Sigmoid colon (tissue), 7 donors: Measurements from ENCODE around the gene INSRR. TPM values are rescaled to one million over a fixed set of nuclear protein-coding genes. Genes with fewer than 3 reads are reported as not detected.

ENCODE experiments used
- DNase-seq: peaks from one replicate; pipeline ENCODE4 v3.0.0-alpha.2; 2019
- H3K27ac ChIP-seq, 4 donors: fragments of 200-600 bp; sonication (generic); one replicate each; pipeline ENCODE4 v1.5.1; 2016 to 2019; ENCODE audit warnings: mild to moderate bottlenecking in 1 of 4
- H3K27me3 ChIP-seq, 3 donors: fragments of 200-600 bp; sonication (generic); one replicate each; pipeline ENCODE4 v1.5.1; 2019; ENCODE audit warnings: mild to moderate bottlenecking in 1 of 3
- H3K36me3 ChIP-seq, 4 donors: fragments of 200-600 bp; sonication (generic); one replicate each; pipeline ENCODE4 v1.5.1; 2016 to 2019
- H3K4me1 ChIP-seq, 4 donors: fragments of 200-600 bp; sonication (generic); one replicate each; pipeline ENCODE4 v1.5.1; 2017 to 2019
- H3K4me3 ChIP-seq, 4 donors: fragments of 200-600 bp; sonication (generic); one replicate each; pipeline ENCODE4 v1.5.1; 2017 to 2019; ENCODE audit warnings: mild to moderate bottlenecking in 2 of 4, moderate library complexity in 1 of 4
- H3K9me3 ChIP-seq, 4 donors: fragments of 200-600 bp in 3 of 4; sonication (generic) in 3 of 4; one replicate each; pipeline versions ENCODE4 v1.5.1 to v1.6.1; 2013 to 2019
- CTCF ChIP-seq, 4 experiments: fragments of 450-650 bp in 3 of 4; fragments of 200-600 bp in 1 of 4; IDR thresholded peaks; one replicate each; pipeline ENCODE4 v1.5.1; 2016 to 2019; ENCODE audit warnings: antibody characterized with exemption in 4 of 4, mild to moderate bottlenecking in 3 of 4, moderate library complexity in 2 of 4
- EP300 ChIP-seq, 4 donors: sonication (generic); formaldehyde crosslinking; IDR thresholded peaks; one replicate each; pipeline ENCODE4 v1.6.1; 2017; ENCODE audit warnings: antibody characterized with exemption in 4 of 4
- POLR2A ChIP-seq, 2 donors: fragments of 450-650 bp; IDR thresholded peaks; one replicate each; pipeline ENCODE4 v1.6.1; 2016; ENCODE audit warnings: antibody characterized with exemption in 2 of 2, mild to moderate bottlenecking in 2 of 2, moderate library complexity in 2 of 2
- POLR2AphosphoS5 ChIP-seq, 4 donors: sonication (generic); formaldehyde crosslinking; IDR thresholded peaks; one replicate each; pipeline ENCODE4 v1.6.1; 2017; ENCODE audit warnings: antibody characterized with exemption in 4 of 4
- WGBS, 2 donors: extraction: QIAGEN DNeasy Blood & Tissue Kit; methylation state at CpG; one replicate each; pipeline ENCODE4 v1.1.7; 2013; 5-methylcytosine and 5-hydroxymethylcytosine counted together
- intact Hi-C: fragments of 100-400 bp; cut with DNase I; formaldehyde crosslinking; loops from one replicate; pipeline ENCODE4 v1.15.1; 2023
- polyA plus RNA-seq, 3 donors: library from polyadenylated mRNA; stranded (reverse); fragments of 200-250 nt; gene quantifications; one replicate each; pipeline ENCODE4 v1.2.3, GENCODE V29; 2013
- total RNA-seq, 4 donors: library from RNA; depleted of rRNA; stranded (reverse); fragments of >200 nt; gene quantifications; one replicate each; pipeline ENCODE4 v1.1.0, GENCODE V29; 2016
- donor health status: healthy with polysubstance abuse.
- donor health status: Bipolar disorder and iron deficiency.
- donor health status: healthy.

INSRR gene
- total and polyA plus RNA-seq, 7 donors, result 0.06 TPM; not detected in 6

GRCh38 chr1:156866249-156866909 is 7.5 kb upstream of the INSRR start:
- no peaks in the 10 kb centered on the region for H3K4me1 ChIP-seq
- WGBS, 2 donors, result 45% methylated on average over 12 of the region's 12 CpGs
- no peak overlapping the region for H3K27ac ChIP-seq
- intact Hi-C loops, result loop anchor here (10.0 kb wide), 1 partner anchor 142 kb away; the partner anchor contains the start of genes ISG20L2 and METTL25B
- H3K9me3 ChIP-seq, result no peaks in the 10 kb centered on the region
- H3K27me3 ChIP-seq, result peaks cover 7 to 55% (median 35%) of the 10 kb centered on the region in 3 donors
- H3K36me3 ChIP-seq, result no peaks in the 10 kb centered on the region
- no peak overlapping the region for H3K4me3 ChIP-seq
- no peak for DNase-seq
- TF ChIP-seq EP300 (IDR thresholded peaks at IDR 0.05), result no peak
- TF ChIP-seq CTCF (IDR thresholded peaks at IDR 0.05), result no peak
- TF ChIP-seq POLR2AphosphoS5 (IDR thresholded peaks at IDR 0.05), result no peak
- TF ChIP-seq POLR2A (IDR thresholded peaks at IDR 0.05), result no peak

- peaks cover 12 to 60% (median 40%) of the 10 kb centered on the region in 3 donors for H3K27me3 ChIP-seq
- no peak for TF ChIP-seq POLR2A (IDR thresholded peaks at IDR 0.05)
- no peak for TF ChIP-seq CTCF (IDR thresholded peaks at IDR 0.05)
- TF ChIP-seq POLR2AphosphoS5 (IDR thresholded peaks at IDR 0.05), result no peak
- TF ChIP-seq EP300 (IDR thresholded peaks at IDR 0.05), result no peak
- H3K4me3 ChIP-seq, result no peak overlapping the region
- DNase-seq, result no peak
- peaks cover 0 to 4% (median 4%) of the 10 kb centered on the region in 4 donors for H3K4me1 ChIP-seq
- no peak overlapping the region for H3K27ac ChIP-seq
- WGBS, 2 donors, result 57 to 79% methylated on average over 4 of the region's 4 CpGs
- no peaks in the 10 kb centered on the region for H3K9me3 ChIP-seq
- intact Hi-C loops, result loop anchor here (10.0 kb wide), 1 partner anchor 141 kb away; the partner anchor contains the start of genes ISG20L2 and METTL25B
- no peaks in the 10 kb centered on the region for H3K36me3 ChIP-seq
These were observed 6.9 kb upstream of the INSRR start for GRCh38 chr1:156865865-156866248.

- Histone ChIP-seq H3K9me3 (no peaks in the 10 kb centered on the region), H3K4me1 (peaks cover 0 to 10% (median 10%) of the 10 kb centered on the region in 4 donors), H3K27ac (no peak overlapping the region), H3K36me3 (no peaks in the 10 kb centered on the region), H3K27me3 (peaks cover 18 to 66% (median 46%) of the 10 kb centered on the region in 3 donors), H3K4me3 (no peak overlapping the region)
- intact Hi-C loops, result loop anchor here (10.0 kb wide), 1 partner anchor 140 kb away; the partner anchor contains the start of genes ISG20L2 and METTL25B
- WGBS, 2 donors, result 56 to 82% methylated on average over 9 of the region's 9 CpGs
- no peak for DNase-seq
- no peak for TF ChIP-seq POLR2AphosphoS5 (IDR thresholded peaks at IDR 0.05)
- TF ChIP-seq EP300 (IDR thresholded peaks at IDR 0.05), result no peak
- TF ChIP-seq POLR2A (IDR thresholded peaks at IDR 0.05), result no peak
- TF ChIP-seq CTCF (IDR thresholded peaks at IDR 0.05), result no peak
These were observed 6.3 kb upstream of the INSRR start for GRCh38 chr1:156865258-156865657.

GRCh38 chr1:156864796-156865195 is 5.9 kb upstream of the INSRR start:
- Histone ChIP-seq H3K27me3 (peaks cover 21 to 71% (median 49%) of the 10 kb centered on the region in 3 donors), H3K9me3 (no peaks in the 10 kb centered on the region), H3K27ac (no peak overlapping the region), H3K36me3 (no peaks in the 10 kb centered on the region), H3K4me1 (peaks cover 0 to 15% (median 15%) of the 10 kb centered on the region in 4 donors), H3K4me3 (no peak overlapping the region)
- 85 to 92% methylated on average over 4 of the region's 4 CpGs for WGBS, 2 donors
- no peak for TF ChIP-seq CTCF (IDR thresholded peaks at IDR 0.05)
- no peak for TF ChIP-seq EP300 (IDR thresholded peaks at IDR 0.05)
- TF ChIP-seq POLR2A (IDR thresholded peaks at IDR 0.05), result no peak
- no peak for TF ChIP-seq POLR2AphosphoS5 (IDR thresholded peaks at IDR 0.05)
- DNase-seq, result no peak
- intact Hi-C loops, result loop anchor here (10.0 kb wide), 1 partner anchor 140 kb away; the partner anchor contains the start of genes ISG20L2 and METTL25B
